Sciatic nerve (tissue), 2 donors: ENCODE data around the gene MRPL27. TPM values are rescaled to one million over a fixed set of nuclear protein-coding genes. Genes with fewer than 3 reads are reported as not detected.
A peak's percentile ranks its signal among the peaks of the same experiment; 100 is the strongest.

Experiments used
- ATAC-seq: fragments of 200-7000 bp; cut with Tn5 transposase; one replicate; pipeline ENCODE4 v1.9.1; 2020; ENCODE audit warnings: mild to moderate bottlenecking, moderate library complexity
- DNase-seq: peaks from one replicate; pipeline ENCODE4 v3.0.0-alpha.2; 2020; ENCODE audit warnings: low spot score
- intact Hi-C: fragments of 100-400 bp; cut with DNase I; formaldehyde crosslinking; loops from one replicate; pipeline ENCODE4 v1.14.2; 2022
- total RNA-seq: library from RNA; stranded (reverse); fragmentation: NEBNext Ultra II Directional; extraction: Animal tissue kit (Norgen Biotek cat#: 25700); gene quantifications from one replicate; pipeline ENCODE4 v1.2.1, GENCODE V29; 2021
- donor health status: DM: no; HTN: no; CAD: no.
- donor health status: DM: no; HTN: no; CAD: no.

The MRPL27 gene
- total RNA-seq, 1 donor from 2014 or later, result 41.2 TPM

DNA sequence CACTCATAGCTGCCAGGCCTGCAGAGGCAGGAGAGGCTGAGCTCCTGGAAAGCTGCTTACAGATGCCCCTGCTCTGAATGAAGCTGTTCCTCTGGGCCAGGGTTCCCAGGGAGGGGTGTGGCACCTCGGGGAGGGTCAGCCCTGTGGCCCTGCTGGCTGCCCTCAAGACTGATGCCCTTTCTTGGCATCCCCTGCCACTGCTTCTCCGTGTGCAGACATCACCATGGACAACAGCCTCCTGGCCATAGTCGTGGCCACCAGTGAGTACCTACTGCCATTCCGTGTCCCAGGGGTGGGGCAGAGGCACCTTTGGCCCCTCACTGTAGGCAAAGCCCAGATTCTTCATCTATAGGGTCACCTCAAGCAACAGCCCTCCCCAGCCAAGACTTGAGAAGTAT, 8.9 kb downstream of the MRPL27 start:
- DNase-seq, result no peak
- ATAC-seq, result no peak
- intact Hi-C loops, result no loop called here

GRCh38 chr17:50363217-50364060, 9.5 kb downstream of the MRPL27 start:
- DNase-seq (peak; percentile 28), ATAC-seq (peak; percentile 67)
- intact Hi-C loops, result no loop called here

DNA sequence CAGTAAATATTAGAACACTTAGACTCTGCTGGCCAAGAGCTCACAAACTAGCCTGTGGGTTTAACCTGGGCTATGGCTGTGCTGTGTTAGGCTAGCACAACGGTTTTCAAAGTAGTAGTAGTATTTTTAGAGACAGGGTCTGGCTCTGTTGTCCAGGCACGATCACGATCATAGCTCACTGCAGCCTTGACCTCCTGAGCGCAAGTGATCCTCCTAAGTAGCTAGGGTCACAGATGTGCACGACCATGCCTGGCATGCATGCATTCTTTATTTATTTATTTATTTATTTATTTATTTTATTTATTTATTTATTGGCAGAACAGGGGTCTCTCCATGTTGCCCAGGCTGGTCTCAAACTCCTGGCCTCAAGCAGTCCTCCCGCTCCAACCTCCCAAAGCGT, 10.3 kb downstream of the MRPL27 start:
- no peak for DNase-seq
- no peak for ATAC-seq
- intact Hi-C loops, result no loop called here

DNA sequence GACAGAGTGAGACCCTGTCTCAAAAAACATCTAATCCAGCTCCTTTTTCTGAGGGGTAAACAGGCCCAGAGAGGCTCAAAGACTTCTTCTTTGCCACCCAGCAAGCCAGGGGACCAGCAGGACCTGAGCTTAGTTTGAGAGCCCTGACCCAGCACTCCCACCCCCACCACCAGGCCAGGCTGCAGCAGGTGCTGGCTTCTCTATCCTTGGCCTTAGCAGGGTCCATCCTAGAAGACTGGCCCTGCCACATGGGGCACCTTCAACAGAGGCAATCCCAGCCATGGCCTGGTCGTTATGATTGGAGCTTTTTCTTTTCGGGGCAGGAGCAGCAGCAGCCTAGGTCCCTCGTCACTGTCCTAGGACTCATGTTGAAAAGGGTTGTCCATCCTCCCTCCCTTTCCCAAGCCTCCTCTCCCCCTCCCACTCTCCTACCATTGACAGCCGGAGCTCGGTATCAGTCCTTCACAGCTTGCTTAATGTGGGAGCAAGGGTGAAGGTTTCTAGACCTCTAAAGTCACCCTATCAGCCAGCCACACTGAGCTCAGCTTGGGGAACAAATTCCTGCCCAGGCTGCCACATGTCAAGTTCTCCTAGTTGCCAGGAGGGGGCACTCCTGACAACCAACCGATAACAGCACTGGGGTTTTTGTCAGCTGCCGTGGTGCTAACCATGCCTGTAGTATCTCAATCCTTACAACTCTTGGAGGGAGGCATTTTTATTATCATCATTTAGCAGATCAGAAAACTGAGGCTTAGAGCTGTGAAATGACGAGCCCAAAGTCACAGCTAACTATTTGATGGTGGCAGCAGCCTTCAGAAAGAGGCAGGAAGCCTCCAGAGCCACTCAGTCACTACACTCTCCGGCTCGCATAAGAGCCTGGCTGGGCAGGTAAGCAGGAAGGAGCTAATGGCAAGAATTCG, 11.2 kb downstream of the MRPL27 start:
- peak; percentile 59 for ATAC-seq
- peak; percentile 31 for DNase-seq
- intact Hi-C loops, result no loop called here

- intact Hi-C loops, result no loop called here
- ATAC-seq, result no peak
- DNase-seq, result peak; percentile 36
Measured at GRCh38 chr17:50360486-50361115, 12.4 kb downstream of the MRPL27 start.

DNA sequence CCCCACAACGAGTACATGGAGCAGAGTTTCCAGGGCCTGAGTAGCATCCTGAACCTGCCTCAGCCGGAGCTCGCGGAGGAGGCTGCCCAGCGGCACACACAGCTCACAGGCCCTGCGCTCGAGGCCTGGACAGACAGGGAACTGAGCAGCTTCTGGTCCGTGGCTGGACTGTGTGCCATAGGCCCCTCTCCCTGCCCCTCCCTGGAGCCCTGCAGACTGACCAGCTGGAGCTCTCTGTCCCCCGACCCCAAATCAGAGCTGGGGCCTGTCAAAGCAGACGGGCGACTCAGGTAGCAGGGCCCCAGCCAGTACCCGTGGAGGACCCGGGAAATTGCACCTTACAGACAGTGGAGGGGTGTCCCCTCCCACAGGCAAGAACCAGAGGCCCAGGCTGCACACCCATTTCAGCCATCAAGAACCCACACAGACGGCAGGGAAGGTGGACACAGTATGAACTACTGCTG, 13.0 kb downstream of the MRPL27 start:
- intact Hi-C loops, result no loop called here
- DNase-seq (peak; percentile 50), ATAC-seq (no peak)

GRCh38 chr17:50359005-50359699, 13.8 kb downstream of the MRPL27 start:
- ATAC-seq (no peak), DNase-seq (peak; percentile 25)
- intact Hi-C loops, result no loop called here

- ATAC-seq (no peak), DNase-seq (no peak)
- intact Hi-C loops, result no loop called here
Measured at GRCh38 chr17:50358177-50358576, 14.8 kb downstream of the MRPL27 start.

GRCh38 chr17:50356892-50357510, 16.0 kb downstream of the MRPL27 start:
- ATAC-seq (no peak), DNase-seq (peak; percentile 51)
- intact Hi-C loops, result no loop called here

- no peak for ATAC-seq
- intact Hi-C loops, result no loop called here
- peak; percentile 53 for DNase-seq
Measured at GRCh38 chr17:50356418-50356817, 16.6 kb downstream of the MRPL27 start.

- no peak for ATAC-seq
- intact Hi-C loops, result no loop called here
- DNase-seq, result peak; percentile 47
Measured at GRCh38 chr17:50355701-50356341, 17.2 kb downstream of the MRPL27 start.

DNA sequence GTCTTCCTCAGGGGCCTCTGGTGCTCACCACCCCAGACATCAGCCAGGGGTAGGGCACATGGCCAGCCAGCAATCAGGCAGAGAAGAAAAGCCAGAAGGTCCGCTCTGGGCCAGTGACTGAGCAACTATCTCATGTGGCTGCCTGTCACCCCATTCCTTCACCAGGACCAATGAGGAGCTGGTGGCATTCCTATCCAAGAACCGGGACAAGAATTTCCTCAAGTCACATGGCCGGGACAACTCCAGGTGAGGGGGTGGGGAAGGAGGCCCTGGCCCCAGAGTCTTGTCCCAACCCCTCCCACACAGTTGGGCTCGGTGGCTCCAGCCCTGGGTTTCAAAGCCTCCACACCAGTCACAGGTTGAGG, 17.7 kb downstream of the MRPL27 start:
- ATAC-seq (no peak), DNase-seq (no peak)
- intact Hi-C loops, result no loop called here

DNA sequence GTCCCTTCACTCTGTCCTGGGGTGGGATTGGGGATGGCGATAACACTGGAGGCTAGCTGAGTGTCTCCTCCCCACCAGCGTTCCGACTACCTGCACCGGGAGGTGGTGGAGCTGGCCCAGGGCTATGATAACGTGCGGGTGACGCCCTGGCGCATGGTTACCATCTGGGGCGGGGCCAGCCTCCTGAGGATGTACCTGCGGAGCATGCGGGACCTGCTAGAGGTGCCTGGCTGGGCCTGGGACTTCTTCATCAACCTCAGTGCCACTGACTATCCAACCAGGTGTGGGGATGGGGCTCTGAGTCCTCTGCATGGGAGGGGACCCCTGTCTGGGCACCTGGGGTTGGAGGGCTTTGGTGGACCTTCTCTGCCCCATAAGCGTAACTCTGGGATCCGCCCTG, 18.2 kb downstream of the MRPL27 start:
- intact Hi-C loops, result no loop called here
- DNase-seq (peak; percentile 58), ATAC-seq (no peak)

DNA sequence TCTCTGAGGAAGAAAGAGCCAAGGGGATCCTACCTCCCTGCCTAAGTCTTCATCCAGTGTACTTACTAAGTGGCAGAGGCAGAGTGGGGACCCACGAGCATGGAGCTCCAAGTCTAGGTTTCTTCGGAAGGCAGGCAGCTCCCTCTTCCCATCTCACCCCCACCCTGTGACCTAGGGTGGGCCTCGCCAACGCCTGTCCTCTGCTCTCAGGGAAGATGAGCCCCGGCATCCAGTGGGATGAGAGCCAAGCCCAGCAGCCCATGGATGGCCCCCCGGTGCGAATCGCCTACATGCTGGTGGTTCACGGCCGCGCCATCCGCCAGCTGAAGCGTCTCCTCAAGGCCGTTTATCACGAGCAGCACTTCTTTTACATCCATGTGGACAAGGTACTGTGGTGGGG, 18.8 kb downstream of the MRPL27 start:
- ATAC-seq, result no peak
- peak; percentile 53 for DNase-seq
- intact Hi-C loops, result no loop called here

DNA sequence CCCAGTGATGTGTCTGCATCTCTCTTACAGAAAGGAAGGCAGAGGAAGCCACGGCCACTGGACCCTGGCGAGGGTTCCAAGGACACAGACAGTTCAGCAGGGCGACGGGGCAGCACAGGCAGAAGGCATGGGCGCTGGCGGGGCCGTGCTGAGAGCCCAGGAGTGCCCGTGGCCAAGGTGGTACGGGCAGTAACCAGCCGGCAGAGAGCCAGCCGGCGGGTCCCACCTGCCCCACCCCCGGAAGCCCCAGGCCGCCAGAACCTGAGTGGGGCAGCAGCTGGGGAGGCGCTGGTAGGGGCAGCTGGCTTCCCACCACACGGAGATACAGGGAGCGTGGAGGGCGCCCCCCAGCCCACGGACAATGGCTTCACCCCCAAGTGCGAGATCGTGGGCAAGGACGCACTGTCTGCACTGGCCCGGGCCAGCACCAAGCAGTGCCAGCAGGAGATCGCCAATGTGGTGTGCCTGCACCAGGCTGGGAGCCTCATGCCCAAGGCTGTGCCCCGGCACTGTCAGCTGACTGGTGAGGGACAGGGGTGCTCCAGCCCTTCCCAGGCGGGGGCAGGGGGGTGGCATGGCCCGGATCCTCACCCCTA, 19.3 kb downstream of the MRPL27 start:
- ATAC-seq (no peak), DNase-seq (peak; percentile 53)
- intact Hi-C loops, result no loop called here

DNA sequence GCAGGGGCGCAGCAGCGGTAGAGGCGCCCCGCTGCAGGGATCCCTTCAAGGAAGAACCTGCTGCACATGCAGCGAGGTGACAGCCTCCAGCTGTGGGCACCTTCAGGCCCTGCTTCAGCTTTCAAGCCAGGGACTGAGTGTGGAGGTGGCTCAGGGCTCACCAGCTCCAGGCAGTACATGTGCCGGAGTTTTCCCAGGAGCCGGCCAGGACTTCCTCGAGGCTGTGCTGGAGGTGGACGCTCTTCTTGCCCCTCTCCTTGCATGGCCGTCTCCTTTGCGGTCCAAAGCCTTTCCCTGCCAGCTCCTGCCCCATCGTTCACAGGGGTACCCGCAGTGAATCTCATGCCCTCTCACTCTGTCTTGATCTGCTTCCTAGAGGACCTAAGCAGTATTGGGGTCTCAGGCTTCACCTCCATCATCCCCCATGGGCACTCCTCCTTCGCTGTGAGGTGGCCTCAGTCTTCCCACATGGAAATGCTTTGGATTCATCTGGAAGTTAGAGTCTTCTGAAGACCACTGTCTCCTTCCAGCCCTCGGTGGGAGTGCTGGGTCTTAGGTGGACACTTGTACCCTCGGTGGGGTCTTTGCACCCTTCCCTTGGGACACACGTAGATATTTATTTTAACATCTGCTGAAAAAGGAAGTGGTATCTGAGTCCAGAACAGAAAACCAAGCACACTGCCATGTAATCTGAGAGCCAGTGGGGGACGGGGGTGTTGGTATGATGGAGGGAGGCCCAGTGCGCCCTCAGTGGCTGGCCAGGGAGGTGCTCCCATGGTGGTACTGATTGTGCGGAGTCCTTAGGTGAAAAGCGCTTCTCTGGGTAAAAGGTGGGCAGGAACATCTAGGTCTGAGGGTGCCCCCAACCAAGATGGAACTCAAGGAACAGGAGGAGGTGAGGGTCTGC, 20.0 kb downstream of the MRPL27 start:
- DNase-seq (no peak), ATAC-seq (no peak)
- intact Hi-C loops, result no loop called here
